ENCODE results near the gene MLST8.

- no peak for TF ChIP-seq ATF2 (IDR thresholded peaks at IDR 0.05; ENCODE audit: low read length)
- TF ChIP-seq POLR2A (IDR thresholded peaks at IDR 0.05; ENCODE audit: control extremely low read depth in 1 of 2, low read depth in 2 of 2, low read length in 2 of 2) = no peak
- TF ChIP-seq CTCF (IDR thresholded peaks at IDR 0.05; ENCODE audit: control extremely low read depth in 1 of 3, insufficient read depth in 1 of 3, low read depth in 1 of 3, low read length in 3 of 3) = no peak
- no peak for TF ChIP-seq CHD2 (IDR thresholded peaks at IDR 0.05; ENCODE audit: low read length)
- TF ChIP-seq CBX5 (IDR thresholded peaks at IDR 0.05; ENCODE audit: low read depth, low read length) = no peak
Observed at GRCh38 chr16:2159175-2159838, 45.9 kb upstream of the MLST8 start.

Measured in H1 (cell line).